Peyer's patch (tissue), 4 donors: ENCODE measurements around the gene MANEA. TPM values are rescaled to one million over a fixed set of nuclear protein-coding genes. Genes with fewer than 3 reads are reported as not detected.

Experiments
- DNase-seq, 3 donors: peaks; one replicate each; pipeline ENCODE4 v3.0.0-alpha.2; 2017 to 2019
- H3K27ac ChIP-seq, 4 donors: fragments of 200-600 bp; sonication (generic); one replicate each; pipeline ENCODE4 v1.5.1; 2016 to 2019
- H3K27me3 ChIP-seq, 2 donors: fragments of 200-600 bp; sonication (generic); one replicate each; pipeline ENCODE4 v1.5.1; 2019
- H3K36me3 ChIP-seq, 3 donors: fragments of 200-600 bp; sonication (generic); one replicate each; pipeline ENCODE4 v1.5.1; 2016 to 2019
- H3K4me1 ChIP-seq, 4 donors: fragments of 200-600 bp; sonication (generic); one replicate each; pipeline ENCODE4 v1.5.1; 2016 to 2019
- H3K4me3 ChIP-seq, 4 donors: fragments of 200-600 bp; sonication (generic); 1 replicate in 3 of 4; 2 replicates in 1 of 4; pipeline ENCODE4 v1.5.1; 2016 to 2019; ENCODE audit warnings: mild to moderate bottlenecking in 1 of 4
- H3K9me3 ChIP-seq, 4 donors: fragments of 200-600 bp; sonication (generic); one replicate each; pipeline ENCODE4 v1.5.1; 2016 to 2019; ENCODE audit warnings: mild to moderate bottlenecking in 1 of 4
- POLR2A ChIP-seq, 2 donors: fragments of 450-650 bp; IDR thresholded peaks; one replicate each; pipeline ENCODE4 v1.5.1; 2017; ENCODE audit warnings: antibody characterized with exemption in 2 of 2, mild to moderate bottlenecking in 2 of 2, moderate library complexity in 2 of 2
- total RNA-seq, 4 donors: library from RNA; depleted of rRNA; stranded (reverse); fragments of >200 nt; gene quantifications; one replicate each; pipeline ENCODE4 v1.1.0, GENCODE V29; 2016
- TF ChIP-seq, protein P1 (sequence below), 6 experiments: fragments of 450-650 bp in 4 of 6; fragments of 200-600 bp in 2 of 6; sonication (generic) in 1 of 6; IDR thresholded peaks; one replicate each; pipeline ENCODE4 v1.5.1; 2017 to 2019; ENCODE audit warnings: antibody characterized with exemption in 6 of 6, mild to moderate bottlenecking in 3 of 6, moderate library complexity in 1 of 6

The MANEA gene
- total RNA-seq, 4 donors from 2014 or later = 4.1 to 9.2 (median 7.3) TPM

DNA sequence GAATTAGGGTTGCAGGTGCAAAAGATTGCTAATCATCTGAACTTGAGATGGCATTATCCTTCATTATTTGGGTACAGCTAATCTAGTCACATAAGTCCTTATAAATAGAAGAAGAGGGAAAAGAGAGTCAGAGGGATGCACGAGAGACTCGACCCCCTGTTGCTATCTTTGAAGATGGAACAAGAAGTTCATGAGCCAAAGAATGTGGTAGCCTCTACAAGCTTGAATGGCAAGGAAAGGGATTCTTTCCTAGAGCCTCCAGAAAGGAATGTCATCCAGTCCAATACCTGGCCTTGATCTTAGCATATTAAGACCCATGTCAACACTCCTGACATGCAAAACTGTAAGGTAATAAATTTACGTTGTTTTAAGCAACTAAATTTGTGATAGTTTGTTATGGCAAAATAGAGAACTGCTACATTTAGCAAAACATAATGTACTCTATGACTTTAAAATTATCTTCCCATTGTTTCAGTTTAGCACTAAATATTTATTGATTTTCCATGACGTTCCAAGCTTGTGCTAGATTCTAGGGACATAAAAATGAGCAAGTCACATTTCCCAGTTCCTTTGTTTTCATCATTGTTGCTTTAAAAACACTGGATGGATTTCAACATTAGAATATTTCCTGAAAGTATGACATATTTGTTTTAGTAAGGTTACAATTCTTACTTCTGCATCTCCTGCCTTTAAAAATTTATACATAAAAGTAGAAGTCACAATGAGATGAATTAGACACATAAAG is 12.7 kb downstream of the MANEA start:
- no peak overlapping the region for H3K27ac ChIP-seq
- DNase-seq = no peak
- no peaks in the 10 kb centered on the region for H3K27me3 ChIP-seq
- no peak for TF ChIP-seq POLR2A (IDR thresholded peaks at IDR 0.05)
- TF ChIP-seq, protein P1, sequence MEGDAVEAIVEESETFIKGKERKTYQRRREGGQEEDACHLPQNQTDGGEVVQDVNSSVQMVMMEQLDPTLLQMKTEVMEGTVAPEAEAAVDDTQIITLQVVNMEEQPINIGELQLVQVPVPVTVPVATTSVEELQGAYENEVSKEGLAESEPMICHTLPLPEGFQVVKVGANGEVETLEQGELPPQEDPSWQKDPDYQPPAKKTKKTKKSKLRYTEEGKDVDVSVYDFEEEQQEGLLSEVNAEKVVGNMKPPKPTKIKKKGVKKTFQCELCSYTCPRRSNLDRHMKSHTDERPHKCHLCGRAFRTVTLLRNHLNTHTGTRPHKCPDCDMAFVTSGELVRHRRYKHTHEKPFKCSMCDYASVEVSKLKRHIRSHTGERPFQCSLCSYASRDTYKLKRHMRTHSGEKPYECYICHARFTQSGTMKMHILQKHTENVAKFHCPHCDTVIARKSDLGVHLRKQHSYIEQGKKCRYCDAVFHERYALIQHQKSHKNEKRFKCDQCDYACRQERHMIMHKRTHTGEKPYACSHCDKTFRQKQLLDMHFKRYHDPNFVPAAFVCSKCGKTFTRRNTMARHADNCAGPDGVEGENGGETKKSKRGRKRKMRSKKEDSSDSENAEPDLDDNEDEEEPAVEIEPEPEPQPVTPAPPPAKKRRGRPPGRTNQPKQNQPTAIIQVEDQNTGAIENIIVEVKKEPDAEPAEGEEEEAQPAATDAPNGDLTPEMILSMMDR (IDR thresholded peaks at IDR 0.05) = no peak
- no peaks in the 10 kb centered on the region for H3K36me3 ChIP-seq
- H3K4me1 ChIP-seq = no peaks in the 10 kb centered on the region
- no peaks in the 10 kb centered on the region for H3K9me3 ChIP-seq
- H3K4me3 ChIP-seq = no peak overlapping the region

DNA sequence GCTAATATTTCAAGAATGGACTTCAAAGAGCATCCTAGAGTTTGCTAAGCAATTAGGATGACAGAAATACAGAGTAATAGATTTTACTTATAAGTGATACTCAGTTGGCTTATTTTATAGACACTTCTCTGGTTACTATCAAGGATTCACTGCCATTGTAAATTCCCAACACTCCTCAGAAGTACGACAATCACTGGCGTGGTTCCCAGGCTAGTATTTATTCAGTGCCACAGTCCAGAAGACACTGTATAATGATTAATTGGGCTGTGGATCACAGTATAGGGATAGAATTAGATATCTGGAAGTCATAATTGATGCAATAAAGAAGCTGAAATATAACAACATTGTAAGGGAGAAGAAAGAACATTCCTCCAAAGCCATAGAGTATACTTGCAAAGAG is 15.7 kb downstream of the MANEA start:
- DNase-seq = peak in 1 of 3 donors; percentile 58
- Histone ChIP-seq H3K27me3 (no peaks in the 10 kb centered on the region), H3K9me3 (no peaks in the 10 kb centered on the region), H3K4me1 (no peaks in the 10 kb centered on the region), H3K36me3 (no peaks in the 10 kb centered on the region), H3K4me3 (no peak overlapping the region), H3K27ac (no peak overlapping the region)
- TF ChIP-seq POLR2A (IDR thresholded peaks at IDR 0.05) = no peak
- TF ChIP-seq, protein P1 (IDR thresholded peaks at IDR 0.05) = no peak

DNA sequence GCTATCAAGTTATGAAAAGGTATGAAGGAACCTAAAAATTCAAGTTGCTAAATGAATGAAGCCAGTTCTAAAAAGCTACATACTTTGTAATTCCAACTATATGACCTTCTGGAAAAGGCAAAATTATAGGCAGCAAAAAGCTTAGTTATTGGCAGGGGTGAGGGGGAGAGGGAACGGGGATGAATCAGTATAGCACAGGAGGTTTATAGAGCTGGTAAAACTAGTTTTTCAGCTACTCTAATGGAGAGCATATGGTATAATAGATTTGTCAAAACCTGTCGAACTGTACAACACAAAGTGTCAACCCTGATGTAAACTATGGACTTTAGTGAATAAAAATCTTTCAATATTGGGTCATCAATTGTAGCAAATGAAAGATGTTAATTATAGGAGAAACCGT is 18.7 kb downstream of the MANEA start:
- H3K27ac ChIP-seq = no peak overlapping the region
- no peaks in the 10 kb centered on the region for H3K4me1 ChIP-seq
- H3K9me3 ChIP-seq = no peaks in the 10 kb centered on the region
- DNase-seq = no peak
- TF ChIP-seq, protein P1 (IDR thresholded peaks at IDR 0.05) = no peak
- no peak for TF ChIP-seq POLR2A (IDR thresholded peaks at IDR 0.05)
- no peak overlapping the region for H3K4me3 ChIP-seq
- no peaks in the 10 kb centered on the region for H3K36me3 ChIP-seq
- H3K27me3 ChIP-seq = no peaks in the 10 kb centered on the region

DNA sequence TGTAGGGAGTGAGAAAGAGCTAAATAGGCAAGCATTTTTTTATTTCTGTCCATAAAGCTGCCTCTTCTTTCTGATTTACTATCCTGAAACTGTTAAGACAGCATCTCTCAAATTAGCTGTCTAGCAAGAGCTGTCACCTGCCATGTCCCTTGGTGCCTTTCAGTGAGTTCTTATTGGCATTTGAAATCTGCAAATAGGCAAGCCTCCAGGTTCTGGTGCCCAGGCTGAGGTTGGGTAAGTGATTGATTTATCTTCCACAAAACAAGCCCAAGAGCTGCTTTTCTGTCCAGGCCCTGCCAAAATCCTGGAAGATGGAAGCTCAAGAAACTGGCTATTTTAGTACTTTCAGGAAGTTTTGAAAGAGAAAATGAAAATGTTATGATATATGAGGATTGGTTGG is 22.4 kb downstream of the MANEA start:
- H3K27me3 ChIP-seq = no peaks in the 10 kb centered on the region
- no peaks in the 10 kb centered on the region for H3K4me1 ChIP-seq
- H3K4me3 ChIP-seq = no peak overlapping the region
- H3K36me3 ChIP-seq = no peaks in the 10 kb centered on the region
- no peak overlapping the region for H3K27ac ChIP-seq
- H3K9me3 ChIP-seq = no peaks in the 10 kb centered on the region
- DNase-seq = no peak
- TF ChIP-seq, protein P1 (IDR thresholded peaks at IDR 0.05) = no peak
- no peak for TF ChIP-seq POLR2A (IDR thresholded peaks at IDR 0.05)

DNA sequence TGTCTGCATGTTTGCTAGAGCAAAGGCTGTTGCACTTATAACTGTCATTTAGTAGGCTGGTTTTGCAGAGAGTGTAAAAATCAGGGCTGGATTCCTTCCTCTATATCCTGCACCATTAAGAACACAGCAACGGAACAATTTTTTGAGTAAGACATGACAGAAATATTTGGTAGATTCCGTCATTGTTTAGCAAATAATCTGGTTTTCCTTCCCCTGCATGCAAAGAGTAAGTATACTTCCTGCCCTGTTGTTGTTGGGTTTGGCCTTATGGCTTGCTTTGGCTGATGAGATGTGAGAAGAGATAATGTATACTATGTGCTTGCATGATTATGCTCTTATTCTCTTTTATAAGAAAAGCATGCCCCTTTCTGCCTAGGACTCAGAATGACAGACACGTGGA is 23.8 kb downstream of the MANEA start:
- Histone ChIP-seq H3K36me3 (peaks cover 0 to 6% (median 0%) of the 10 kb centered on the region in 3 donors), H3K27ac (no peak overlapping the region)

More for the DNA sequence above, 23.8 kb downstream of the MANEA start:
- DNase-seq = no peak
- Histone ChIP-seq H3K4me3 (no peak overlapping the region), H3K4me1 (no peaks in the 10 kb centered on the region), H3K27me3 (no peaks in the 10 kb centered on the region), H3K9me3 (no peaks in the 10 kb centered on the region)
- no peak for TF ChIP-seq POLR2A (IDR thresholded peaks at IDR 0.05)
- TF ChIP-seq, protein P1 (IDR thresholded peaks at IDR 0.05) = no peak
